RWPE2 (cell line): ENCODE data around the gene TRIM37.

Experiments
- ATAC-seq: fragments of 200-7000 bp; cut with Tn5 transposase; 3 replicates; pipeline ENCODE4 v1.9.1; 2021; ENCODE audit warnings: low read depth
- DNase-seq: peaks from one replicate; pipeline ENCODE4 v3.0.0-alpha.2; 2020; ENCODE audit warnings: low spot score
- H3K27ac ChIP-seq: fragments of 450-650 bp; 2 replicates; pipeline ENCODE4 v1.5.1; 2017; ENCODE audit warnings: mild to moderate bottlenecking; ENCODE audit not compliant: poor library complexity, severe bottlenecking
- H3K27me3 ChIP-seq: fragments of 250-450 bp; sonication (Bioruptor Pico); 2 replicates; pipeline ENCODE4 v1.5.1; 2021; ENCODE audit warnings: mild to moderate bottlenecking, moderate library complexity; ENCODE audit not compliant: insufficient read depth, poor library complexity, severe bottlenecking
- H3K36me3 ChIP-seq: fragments of 250-450 bp; sonication (Bioruptor Pico); 2 replicates; pipeline ENCODE4 v1.5.1; 2020; ENCODE audit warnings: low read depth, mild to moderate bottlenecking, moderate library complexity
- H3K4me1 ChIP-seq: fragments of 250-450 bp; sonication (Bioruptor Pico); 2 replicates; pipeline ENCODE4 v1.5.1; 2021; ENCODE audit warnings: mild to moderate bottlenecking, moderate library complexity; ENCODE audit not compliant: insufficient read depth, poor library complexity, severe bottlenecking
- H3K4me3 ChIP-seq: fragments of 250-450 bp; sonication (Bioruptor Pico); 2 replicates; pipeline ENCODE4 v1.5.1; 2021; ENCODE audit warnings: mild to moderate bottlenecking, moderate library complexity; ENCODE audit not compliant: severe bottlenecking
- H3K9me3 ChIP-seq: fragments of 250-450 bp; sonication (Bioruptor Pico); 2 replicates; pipeline ENCODE4 v1.5.1; 2021; ENCODE audit warnings: mild to moderate bottlenecking, moderate library complexity; ENCODE audit not compliant: severe bottlenecking
- CTCF ChIP-seq: fragments of 450-650 bp; IDR thresholded peaks from one replicate; pipeline ENCODE4 v1.5.1; 2017; ENCODE audit warnings: mild to moderate bottlenecking, moderate library complexity; ENCODE audit not compliant: poor library complexity, severe bottlenecking

TRIM37 gene

DNA sequence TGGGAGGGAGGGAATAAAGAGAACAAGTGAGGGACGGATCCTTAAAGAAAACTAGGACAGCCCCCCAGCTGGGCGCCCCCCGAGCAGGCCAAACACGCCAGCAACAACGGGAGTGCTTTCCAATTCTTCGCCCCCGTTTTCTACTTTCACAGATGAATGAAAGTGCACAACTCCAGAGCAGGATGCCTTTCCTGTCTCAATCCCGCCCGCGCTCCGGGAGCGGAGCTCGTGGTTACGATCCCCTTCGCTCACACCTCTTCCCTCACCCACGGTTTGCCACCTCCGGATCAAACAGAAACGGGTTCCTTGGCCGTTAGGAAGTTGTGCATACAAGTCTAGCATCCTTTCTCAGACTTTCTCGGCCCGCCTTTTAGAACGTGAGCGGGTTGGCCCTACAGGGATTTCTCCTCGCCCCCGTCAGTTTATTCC is 47.6 kb upstream of the TRIM37 start:
- Histone ChIP-seq H3K9me3 (no peaks in the 10 kb centered on the region), H3K36me3 (peaks cover 33% of the 10 kb centered on the region), H3K27ac (peak overlapping the region; percentile 93), H3K4me3 (peak overlapping the region; percentile 61), H3K4me1 (peaks cover 58% of the 10 kb centered on the region), H3K27me3 (no peaks in the 10 kb centered on the region)
- TF ChIP-seq CTCF: no peak
- ATAC-seq (no peak), DNase-seq (no peak)

DNA sequence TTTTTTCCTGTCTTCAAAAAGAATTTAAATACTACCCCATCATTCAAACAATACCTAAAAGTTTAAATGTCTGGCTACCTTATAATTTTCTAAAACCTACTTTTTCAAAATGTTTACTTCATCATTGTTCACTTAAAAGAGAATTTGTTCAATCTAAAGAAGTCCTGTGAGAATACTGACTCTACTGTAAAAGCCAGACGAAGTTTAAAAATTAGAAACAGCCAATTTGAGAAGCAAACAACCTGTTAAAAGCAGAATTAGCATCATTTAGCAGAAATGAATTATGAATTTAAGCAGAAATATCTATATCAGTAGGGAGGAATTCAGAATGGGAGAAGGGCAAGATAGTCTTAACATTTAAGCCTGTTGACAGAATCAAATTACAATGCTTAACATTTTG is 46.2 kb upstream of the TRIM37 start:
- no peaks in the 10 kb centered on the region for H3K27me3 ChIP-seq
- H3K9me3 ChIP-seq: no peaks in the 10 kb centered on the region
- ATAC-seq (no peak), DNase-seq (no peak)
- H3K4me1 ChIP-seq: peaks cover 52% of the 10 kb centered on the region
- peaks cover 44% of the 10 kb centered on the region for H3K36me3 ChIP-seq
- TF ChIP-seq CTCF: no peak
- peak overlapping the region; percentile 61 for H3K4me3 ChIP-seq
- H3K27ac ChIP-seq: peak overlapping the region; percentile 93

DNA sequence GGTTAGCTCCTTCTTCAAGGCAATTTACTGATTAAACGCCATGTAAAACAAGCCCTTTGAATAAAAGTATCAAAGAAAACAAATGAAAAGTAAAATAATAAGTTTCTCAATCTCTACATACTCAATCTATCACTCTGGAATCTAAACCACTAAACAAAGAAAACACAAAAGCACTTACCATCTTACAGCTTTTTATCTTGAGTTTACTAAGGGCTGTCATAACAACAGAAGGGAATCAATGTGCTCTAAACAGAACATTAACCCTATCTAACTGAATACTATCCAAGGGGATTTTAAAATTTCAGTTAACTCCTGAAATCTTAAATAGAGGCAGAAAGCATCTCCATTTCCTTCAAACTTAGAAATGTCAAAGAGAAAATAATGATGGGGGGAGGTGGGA is 44.9 kb upstream of the TRIM37 start:
- ATAC-seq (no peak), DNase-seq (no peak)
- H3K27ac ChIP-seq: peak overlapping the region; percentile 93
- H3K36me3 ChIP-seq: peaks cover 46% of the 10 kb centered on the region
- peaks cover 42% of the 10 kb centered on the region for H3K4me1 ChIP-seq
- H3K9me3 ChIP-seq: no peaks in the 10 kb centered on the region
- H3K27me3 ChIP-seq: no peaks in the 10 kb centered on the region
- peak overlapping the region; percentile 4 for H3K4me3 ChIP-seq
- TF ChIP-seq CTCF: no peak

- no peaks in the 10 kb centered on the region for H3K27me3 ChIP-seq
- no peaks in the 10 kb centered on the region for H3K9me3 ChIP-seq
- no peak overlapping the region for H3K4me3 ChIP-seq
- H3K27ac ChIP-seq: peak overlapping the region; percentile 93
- TF ChIP-seq CTCF: no peak
- ATAC-seq (no peak), DNase-seq (no peak)
- peaks cover 42% of the 10 kb centered on the region for H3K4me1 ChIP-seq
- H3K36me3 ChIP-seq: peaks cover 52% of the 10 kb centered on the region
Observed at GRCh38 chr17:59151006-59151405, 44.3 kb upstream of the TRIM37 start.

- no peak for DNase-seq
- no peak overlapping the region for H3K4me3 ChIP-seq
- peak overlapping the region; percentile 26 for H3K27ac ChIP-seq
- TF ChIP-seq CTCF: no peak
- 0 out of 3 replicates have a peak, but pooled peaks have one; percentile 15 for ATAC-seq
- peaks cover 60% of the 10 kb centered on the region for H3K36me3 ChIP-seq
- H3K27me3 ChIP-seq: no peaks in the 10 kb centered on the region
- H3K4me1 ChIP-seq: peaks cover 42% of the 10 kb centered on the region
- no peaks in the 10 kb centered on the region for H3K9me3 ChIP-seq
Observed at GRCh38 chr17:59149841-59150511, 43.3 kb upstream of the TRIM37 start.
